BJ (cell line): ENCODE data around the gene DNASE1L3. TPM values are rescaled to one million over a fixed set of nuclear protein-coding genes. Genes with fewer than 3 reads are reported as not detected.

Source experiments
- CTCF ChIA-PET: fragments of 350-600 bp; formaldehyde crosslinking; extraction: SDS; loops from one replicate; lab custom pipeline; 2021; ENCODE audit warnings: antibody characterized with exemption, inconsistent platforms; lab: Yijun Ruan, JAX
- POLR2A ChIA-PET: fragments of 300-600 bp; sonication (Branson Sonifier 250); formaldehyde crosslinking; extraction: SDS; loops from one replicate; lab custom pipeline; 2021; ENCODE audit warnings: antibody characterized with exemption; lab: Charles Lee
- DNase-seq: peaks from one replicate; pipeline ENCODE4 v3.0.0-alpha.2; 2011; ENCODE audit warnings: low read depth
- H3K27me3 ChIP-seq: 2 replicates; pipeline ENCODE4 v1.6.0; 2011; ENCODE audit warnings: low read length; ENCODE audit not compliant: control insufficient read depth, insufficient read depth
- H3K36me3 ChIP-seq: 2 replicates; pipeline ENCODE4 v1.5.1; 2011; ENCODE audit warnings: low read length; ENCODE audit not compliant: control insufficient read depth, insufficient read depth
- H3K4me3 ChIP-seq: 2 replicates; pipeline ENCODE4 v1.5.1; 2011; ENCODE audit warnings: low read depth, mild to moderate bottlenecking, control low read depth, low read length
- polyA plus RNA-seq: library from polyadenylated mRNA; depleted of rRNA; stranded (reverse); fragments of >200 nt; gene quantifications from 2 replicates; pipeline ENCODE4 v1.2.3, GENCODE V29; 2011
- TF ChIP-seq, protein P1 (sequence below): IDR thresholded peaks from 2 replicates; pipeline ENCODE4 v1.5.1; 2011; ENCODE audit warnings: low read depth, mild to moderate bottlenecking, control low read depth, inconsistent platforms, low read length, moderate library complexity; ENCODE audit not compliant: insufficient read depth

Gene DNASE1L3
- polyA plus RNA-seq, 1 experiment, result not detected

GRCh38 chr3:58238830-58239229, 28.1 kb upstream of the DNASE1L3 start:
- H3K27me3 ChIP-seq, result 0 out of 2 replicates have a peak, but pooled peaks cover under 1% of the 10 kb centered on the region
- ChIA-PET CTCF (interaction anchor here (0.6 to 2.2 kb wide), 5 partner anchors 9 to 61 kb away, joined by 3 to 5 read pairs (median 5); no protein-coding TSS in a partner anchor), POLR2A (interaction anchor here (0.6 to 0.7 kb wide), 2 partner anchors 9 to 442 kb away, joined by 3 to 10 read pairs; no protein-coding TSS in a partner anchor)
- no peaks in the 10 kb centered on the region for H3K36me3 ChIP-seq
- TF ChIP-seq, protein P1, sequence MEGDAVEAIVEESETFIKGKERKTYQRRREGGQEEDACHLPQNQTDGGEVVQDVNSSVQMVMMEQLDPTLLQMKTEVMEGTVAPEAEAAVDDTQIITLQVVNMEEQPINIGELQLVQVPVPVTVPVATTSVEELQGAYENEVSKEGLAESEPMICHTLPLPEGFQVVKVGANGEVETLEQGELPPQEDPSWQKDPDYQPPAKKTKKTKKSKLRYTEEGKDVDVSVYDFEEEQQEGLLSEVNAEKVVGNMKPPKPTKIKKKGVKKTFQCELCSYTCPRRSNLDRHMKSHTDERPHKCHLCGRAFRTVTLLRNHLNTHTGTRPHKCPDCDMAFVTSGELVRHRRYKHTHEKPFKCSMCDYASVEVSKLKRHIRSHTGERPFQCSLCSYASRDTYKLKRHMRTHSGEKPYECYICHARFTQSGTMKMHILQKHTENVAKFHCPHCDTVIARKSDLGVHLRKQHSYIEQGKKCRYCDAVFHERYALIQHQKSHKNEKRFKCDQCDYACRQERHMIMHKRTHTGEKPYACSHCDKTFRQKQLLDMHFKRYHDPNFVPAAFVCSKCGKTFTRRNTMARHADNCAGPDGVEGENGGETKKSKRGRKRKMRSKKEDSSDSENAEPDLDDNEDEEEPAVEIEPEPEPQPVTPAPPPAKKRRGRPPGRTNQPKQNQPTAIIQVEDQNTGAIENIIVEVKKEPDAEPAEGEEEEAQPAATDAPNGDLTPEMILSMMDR, result no peak
- no peak for DNase-seq
- H3K4me3 ChIP-seq, result peak overlapping the region; percentile 92; the same call in 1 of the 2 replicates

GRCh38 chr3:58237941-58238681, 27.3 kb upstream of the DNASE1L3 start:
- H3K4me3 ChIP-seq, result peak overlapping the region; percentile 92
- ChIA-PET POLR2A (no interaction called here), CTCF (interaction anchor here (0.7 to 2.1 kb wide), 11 partner anchors 10 to 68 kb away, joined by 3 to 6 read pairs (median 4); partner anchors contain the start of genes HTD2 and RPP14)
- TF ChIP-seq, protein P1, result no peak
- 0 out of 2 replicates have a peak, but pooled peaks cover 2% of the 10 kb centered on the region for H3K27me3 ChIP-seq
- no peak for DNase-seq
- H3K36me3 ChIP-seq, result no peaks in the 10 kb centered on the region

- peaks cover 6% of the 10 kb centered on the region for H3K27me3 ChIP-seq
- H3K36me3 ChIP-seq, result no peaks in the 10 kb centered on the region
- DNase-seq, result no peak
- ChIA-PET CTCF (interaction anchor here (0.7 to 2.1 kb wide), 12 partner anchors 11 to 69 kb away, joined by 3 to 6 read pairs (median 4); partner anchors contain the start of genes HTD2 and RPP14), POLR2A (no interaction called here)
- peak within 1 kb of the TSS; percentile 92 for H3K4me3 ChIP-seq
- TF ChIP-seq, protein P1, result no peak
Observed at GRCh38 chr3:58237238-58237940, 26.6 kb upstream of the DNASE1L3 start, which contains the start of gene ABHD6. Gene ABHD6 (plus strand): TSS chr3:58237792. CDS start chr3:58256587, 18,795 bp downstream.

DNA sequence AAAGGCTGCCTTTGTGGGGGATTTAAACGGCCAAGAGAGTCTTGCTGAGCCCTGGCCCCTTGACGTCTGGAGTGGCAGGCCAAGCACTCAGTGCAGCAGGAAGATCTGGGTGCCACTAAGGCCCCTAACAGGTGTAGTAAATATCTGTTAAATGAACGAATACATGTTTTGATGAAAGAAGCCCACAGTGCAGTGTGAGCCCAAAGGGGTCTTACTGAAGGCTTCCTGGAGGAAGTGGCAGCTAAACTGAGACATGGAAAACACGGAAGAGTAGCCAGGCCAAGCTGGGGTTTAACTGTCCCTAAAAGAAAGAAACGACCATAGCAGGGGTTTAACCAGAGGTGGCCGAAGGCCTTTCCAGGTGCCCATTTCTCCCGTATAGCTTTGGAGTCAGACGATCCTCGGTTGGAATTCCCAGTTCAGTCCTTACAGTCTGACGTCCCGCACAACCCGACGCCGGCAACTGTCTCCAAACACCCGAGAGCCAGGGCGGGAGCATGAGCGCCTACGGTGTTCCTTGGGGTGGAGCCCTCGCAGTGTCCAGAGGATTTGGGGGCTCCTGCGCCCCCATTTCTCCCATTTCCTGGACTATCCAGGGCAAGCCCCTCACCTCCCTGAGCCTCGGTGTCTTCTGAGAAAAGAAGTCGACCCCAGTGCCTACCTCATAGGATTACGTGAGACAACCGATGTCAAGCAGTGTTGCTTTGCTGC, 25.9 kb upstream of the DNASE1L3 start:
- ChIA-PET CTCF (interaction anchor here (0.9 to 2.1 kb wide), 2 partner anchors 20 to 69 kb away, joined by 4 to 6 read pairs; partner anchors contain the start of genes HTD2 and RPP14), POLR2A (no interaction called here)
- Histone ChIP-seq H3K4me3 (peak overlapping the region; percentile 92), H3K36me3 (no peaks in the 10 kb centered on the region), H3K27me3 (peaks cover 8% of the 10 kb centered on the region)
- DNase-seq, result no peak
- TF ChIP-seq, protein P1, result no peak
